Vagina (tissue), 2 donors: ENCODE measurements around the gene RESP18.

Experiments
- POLR2A ChIP-seq, 2 donors: fragments of 450-650 bp; IDR thresholded peaks; one replicate each; pipeline ENCODE4 v1.6.1; 2017; ENCODE audit warnings: antibody characterized with exemption in 2 of 2, mild to moderate bottlenecking in 2 of 2, moderate library complexity in 2 of 2
- POLR2AphosphoS5 ChIP-seq, 2 donors: sonication (generic); formaldehyde crosslinking; IDR thresholded peaks; one replicate each; pipeline ENCODE4 v1.9.0; 2017; ENCODE audit warnings: antibody characterized with exemption in 2 of 2, mild to moderate bottlenecking in 2 of 2, low read depth in 1 of 2; ENCODE audit not compliant: insufficient read depth in 1 of 2
- TF ChIP-seq, protein P1 (sequence below), 3 experiments: fragments of 450-650 bp in 2 of 3; fragments of 200-600 bp in 1 of 3; sonication (generic) in 1 of 3; IDR thresholded peaks; one replicate each; pipeline ENCODE4 v1.5.1; 2017 to 2019; ENCODE audit warnings: antibody characterized with exemption in 3 of 3, mild to moderate bottlenecking in 2 of 3, moderate library complexity in 2 of 3

DNA sequence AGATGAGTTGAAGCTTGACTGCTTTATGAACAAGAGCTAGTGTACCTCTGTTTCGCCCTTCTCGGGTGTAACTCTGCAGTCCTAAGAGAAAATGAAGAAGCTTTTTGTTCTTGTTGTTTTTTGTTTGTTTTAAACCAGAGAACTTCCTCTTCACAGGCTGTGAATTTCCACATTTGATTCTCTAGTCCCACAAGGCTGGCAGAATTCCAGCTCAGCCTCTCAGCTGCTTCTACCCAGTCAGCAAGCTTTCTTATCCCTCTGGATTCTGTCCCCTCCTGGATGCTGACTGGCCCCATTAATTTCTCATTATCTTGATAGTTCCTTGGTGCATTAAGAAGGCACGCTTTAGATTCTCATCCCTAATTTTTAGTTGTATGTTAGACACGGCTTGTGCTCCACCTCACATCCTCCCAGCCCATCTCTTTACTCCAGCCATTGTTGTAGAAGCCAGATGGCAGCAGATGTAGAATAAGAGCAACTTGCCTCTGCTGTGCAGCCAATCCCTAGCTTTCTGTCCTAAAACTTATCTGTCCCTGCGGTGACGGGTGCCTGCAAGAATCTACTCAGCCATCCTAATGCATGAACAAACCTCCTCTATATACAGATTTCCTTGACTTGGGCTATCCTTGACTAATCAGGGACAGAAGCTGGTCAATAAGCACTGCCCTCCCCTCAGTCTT is 12.3 kb upstream of the RESP18 start:
- TF ChIP-seq POLR2A (IDR thresholded peaks at IDR 0.05), result no peak
- TF ChIP-seq, protein P1, sequence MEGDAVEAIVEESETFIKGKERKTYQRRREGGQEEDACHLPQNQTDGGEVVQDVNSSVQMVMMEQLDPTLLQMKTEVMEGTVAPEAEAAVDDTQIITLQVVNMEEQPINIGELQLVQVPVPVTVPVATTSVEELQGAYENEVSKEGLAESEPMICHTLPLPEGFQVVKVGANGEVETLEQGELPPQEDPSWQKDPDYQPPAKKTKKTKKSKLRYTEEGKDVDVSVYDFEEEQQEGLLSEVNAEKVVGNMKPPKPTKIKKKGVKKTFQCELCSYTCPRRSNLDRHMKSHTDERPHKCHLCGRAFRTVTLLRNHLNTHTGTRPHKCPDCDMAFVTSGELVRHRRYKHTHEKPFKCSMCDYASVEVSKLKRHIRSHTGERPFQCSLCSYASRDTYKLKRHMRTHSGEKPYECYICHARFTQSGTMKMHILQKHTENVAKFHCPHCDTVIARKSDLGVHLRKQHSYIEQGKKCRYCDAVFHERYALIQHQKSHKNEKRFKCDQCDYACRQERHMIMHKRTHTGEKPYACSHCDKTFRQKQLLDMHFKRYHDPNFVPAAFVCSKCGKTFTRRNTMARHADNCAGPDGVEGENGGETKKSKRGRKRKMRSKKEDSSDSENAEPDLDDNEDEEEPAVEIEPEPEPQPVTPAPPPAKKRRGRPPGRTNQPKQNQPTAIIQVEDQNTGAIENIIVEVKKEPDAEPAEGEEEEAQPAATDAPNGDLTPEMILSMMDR (IDR thresholded peaks at IDR 0.05), result no peak
- TF ChIP-seq POLR2AphosphoS5 (IDR thresholded peaks at IDR 0.05; ENCODE audit: insufficient read depth in 1 of 2, low read depth in 1 of 2), result no peak
